ENCODE measurements around the gene SREBF2.
A peak's percentile ranks its signal among the peaks of the same experiment; 100 is the strongest.
"Not testable (repeated sequence)": the region's sequence is repeated elsewhere in the genome, so short reads cannot be mapped to it uniquely, and the experiment has no call there.

SREBF2 gene

DNA sequence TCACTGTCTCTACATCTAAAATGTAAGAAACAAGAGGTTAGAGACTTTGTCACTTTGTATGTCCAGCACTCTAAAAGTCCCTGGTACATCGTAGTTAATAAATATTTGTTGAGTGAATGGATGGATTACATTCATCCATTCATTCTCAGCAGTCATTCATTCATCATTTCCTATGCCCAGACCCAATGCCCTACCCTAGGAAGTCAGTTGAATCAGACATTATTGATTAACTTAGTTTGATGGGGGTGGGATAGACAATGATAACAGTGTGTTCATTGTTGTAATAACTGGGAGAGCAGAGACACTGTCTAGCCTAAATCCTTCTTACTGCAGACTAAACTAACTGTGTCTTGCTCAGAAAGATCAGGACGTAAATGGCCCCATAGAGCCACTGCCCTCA is 115.2 kb downstream of the SREBF2 start:
- Histone ChIP-seq H3K27ac (no peak overlapping the region), H3K9ac (ENCODE audit: insufficient read length) (peak overlapping the region; percentile 28), H3K4me3 (peak overlapping the region; percentile 92), H3K9me3 (ENCODE audit: low read depth, low read length) (no peaks in the 10 kb centered on the region), H3K36me3 (ENCODE audit: insufficient read depth, low read length) (peaks cover 21% of the 10 kb centered on the region)
- no peak for TF ChIP-seq FOXP2 (optimal IDR thresholded peaks at IDR 0.05; ENCODE audit: control extremely low read depth, extremely low read length, insufficient read depth)
- no peak for TF ChIP-seq EZH2 (IDR thresholded peaks at IDR 0.05)
- TF ChIP-seq POLR2AphosphoS5 (IDR thresholded peaks at IDR 0.05; ENCODE audit: borderline replicate concordance, low read depth, low read length) = no peak
- DNase-seq (ENCODE audit: low read depth, low spot score) = no peak

DNA sequence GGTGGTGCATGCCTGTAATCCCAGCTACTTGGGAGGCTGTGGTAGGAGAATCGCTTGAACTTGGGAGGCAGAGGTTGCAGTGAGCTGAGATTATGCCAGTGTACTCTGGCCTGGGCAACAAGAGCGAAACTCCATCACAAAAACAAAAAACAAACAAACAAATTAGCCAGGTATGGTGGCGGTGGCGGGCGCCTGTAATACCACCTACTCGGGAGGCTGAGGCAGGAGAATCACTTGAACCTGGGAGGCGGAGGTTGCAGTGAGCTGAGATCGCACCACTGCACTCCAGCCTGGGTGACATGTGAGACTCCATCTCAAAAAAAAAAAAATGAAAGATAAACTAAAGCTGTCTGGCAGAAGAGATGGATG is 116.0 kb downstream of the SREBF2 start:
- not testable (repeated sequence) for H3K4me3 ChIP-seq; DNase-seq (ENCODE audit: low read depth, low spot score)

DNA sequence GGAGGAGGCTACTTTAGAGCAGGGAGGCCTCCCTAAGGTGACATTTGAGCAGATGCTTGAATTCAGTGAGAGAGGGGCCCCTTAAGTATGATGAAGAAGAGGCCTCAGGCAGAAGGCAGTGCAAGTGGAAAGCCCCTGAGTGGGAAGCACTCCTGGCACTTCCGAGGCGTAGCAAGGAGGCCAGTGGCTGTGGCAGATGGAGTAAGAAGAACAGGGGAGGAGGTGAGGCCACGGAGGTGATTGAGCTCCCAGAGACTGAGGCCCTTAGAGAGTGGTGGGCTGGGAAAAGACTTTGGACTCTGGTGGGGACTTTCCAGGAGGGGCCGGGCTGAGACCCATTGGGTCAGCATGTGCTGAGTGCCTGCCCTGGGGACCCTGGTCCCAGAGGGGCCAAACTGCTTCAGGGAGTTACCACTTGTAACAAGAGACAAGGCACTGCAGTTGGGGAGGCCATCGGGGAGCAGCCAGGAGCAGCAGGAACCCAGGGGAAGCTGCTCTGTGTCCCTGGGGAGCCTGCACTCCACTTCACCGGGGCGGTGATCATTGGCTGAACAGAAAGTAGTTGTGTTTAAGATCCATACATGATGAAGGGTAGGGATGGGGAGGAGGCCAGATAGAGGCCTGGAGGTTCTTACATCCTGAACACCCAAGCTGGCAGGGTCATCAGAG is 116.5 kb downstream of the SREBF2 start:
- TF ChIP-seq POLR2AphosphoS5 (IDR thresholded peaks at IDR 0.05; ENCODE audit: borderline replicate concordance, low read depth, low read length) (no peak), EZH2 (IDR thresholded peaks at IDR 0.05) (no peak), FOXP2 (optimal IDR thresholded peaks at IDR 0.05; ENCODE audit: control extremely low read depth, extremely low read length, insufficient read depth) (no peak)
- Histone ChIP-seq H3K36me3 (ENCODE audit: insufficient read depth, low read length) (peaks cover 8% of the 10 kb centered on the region), H3K9ac (ENCODE audit: insufficient read length) (no peak overlapping the region), H3K4me3 (no peak overlapping the region), H3K27ac (0 out of 2 replicates have a peak overlapping the region, but pooled peaks have one; percentile 13), H3K9me3 (ENCODE audit: low read depth, low read length) (no peaks in the 10 kb centered on the region)
- no peak for DNase-seq (ENCODE audit: low read depth, low spot score)

More for the DNA sequence above, 116.0 kb downstream of the SREBF2 start:
- H3K27ac ChIP-seq; H3K9ac ChIP-seq (ENCODE audit: insufficient read length); H3K9me3 ChIP-seq (ENCODE audit: low read depth, low read length): not testable (repeated sequence)
- peaks cover 13% of the 10 kb centered on the region for H3K36me3 ChIP-seq (ENCODE audit: insufficient read depth, low read length)

DNA sequence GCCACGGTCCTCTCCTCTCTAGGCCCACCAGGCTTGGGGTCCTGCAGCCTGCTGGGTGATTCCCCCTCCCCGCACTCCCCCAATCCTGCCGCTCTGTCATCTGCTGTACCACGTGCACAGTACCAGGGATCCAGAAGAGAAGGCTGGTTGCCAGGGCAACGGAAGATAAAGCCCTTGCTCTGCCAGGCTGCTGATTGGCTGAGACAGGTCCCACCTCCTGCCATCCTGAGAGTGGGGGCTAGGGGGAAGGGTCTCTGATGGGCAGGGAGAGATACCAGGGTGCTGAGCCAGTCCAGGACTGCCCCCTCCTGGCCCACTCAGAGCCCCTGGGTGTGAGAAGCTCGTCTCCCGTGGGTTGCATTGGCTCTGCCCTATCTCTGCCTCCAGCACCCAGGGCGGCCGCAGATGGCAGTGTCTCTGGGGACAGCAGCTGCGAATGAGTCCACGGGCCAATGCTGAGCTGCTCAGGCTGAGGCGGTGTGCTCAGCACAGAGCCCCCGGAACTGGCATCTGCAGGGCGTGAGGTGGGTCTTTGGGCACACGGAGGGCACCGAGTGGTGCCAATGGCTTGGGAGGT is 119.1 kb downstream of the SREBF2 start, which contains the start of gene SMIM45:
Gene SMIM45 (plus strand): TSS at position 253 of the 577 bp plus-strand sequence.
- no peaks in the 10 kb centered on the region for H3K9me3 ChIP-seq (ENCODE audit: low read depth, low read length)
- H3K27ac ChIP-seq = no peak within 1 kb of the TSS
- H3K4me3 ChIP-seq = no peak within 1 kb of the TSS
- no peak within 1 kb of the TSS for H3K9ac ChIP-seq (ENCODE audit: insufficient read length)
- DNase-seq (ENCODE audit: low read depth, low spot score) = no peak
- TF ChIP-seq EZH2 (IDR thresholded peaks at IDR 0.05) = no peak
- TF ChIP-seq FOXP2 (optimal IDR thresholded peaks at IDR 0.05; ENCODE audit: control extremely low read depth, extremely low read length, insufficient read depth) = no peak
- TF ChIP-seq POLR2AphosphoS5 (IDR thresholded peaks at IDR 0.05; ENCODE audit: borderline replicate concordance, low read depth, low read length) = no peak
- no peaks in the 10 kb centered on the region for H3K36me3 ChIP-seq (ENCODE audit: insufficient read depth, low read length)

DNA sequence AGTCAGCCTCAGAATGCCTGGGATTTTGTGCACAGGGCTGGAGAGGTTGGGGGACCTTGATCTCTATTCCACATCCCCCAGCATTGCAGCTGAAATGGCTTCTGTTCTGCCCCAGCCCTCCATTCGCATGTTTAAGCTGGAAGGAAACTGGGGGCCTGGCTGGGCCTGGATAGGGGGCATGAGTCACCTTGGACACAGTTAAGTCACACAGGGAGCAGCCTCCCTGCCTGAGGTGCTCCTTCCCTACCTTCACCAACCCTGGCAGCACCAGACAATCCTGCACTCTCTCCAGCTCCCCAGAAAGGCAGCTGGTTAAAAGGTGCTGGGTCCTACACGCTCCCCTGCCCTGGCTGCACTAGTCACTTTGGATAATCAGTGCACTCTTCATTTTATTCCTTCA is 119.8 kb downstream of the SREBF2 start:
- H3K4me3 ChIP-seq = no peak overlapping the region
- H3K9me3 ChIP-seq (ENCODE audit: low read depth, low read length) = no peaks in the 10 kb centered on the region
- H3K9ac ChIP-seq (ENCODE audit: insufficient read length) = no peak overlapping the region
- DNase-seq (ENCODE audit: low read depth, low spot score) = no peak
- H3K27ac ChIP-seq = no peak overlapping the region
- TF ChIP-seq EZH2 (IDR thresholded peaks at IDR 0.05) (no peak), FOXP2 (optimal IDR thresholded peaks at IDR 0.05; ENCODE audit: control extremely low read depth, extremely low read length, insufficient read depth) (no peak), POLR2AphosphoS5 (IDR thresholded peaks at IDR 0.05; ENCODE audit: borderline replicate concordance, low read depth, low read length) (no peak)
- H3K36me3 ChIP-seq (ENCODE audit: insufficient read depth, low read length) = no peaks in the 10 kb centered on the region

Data from SK-N-MC (cell line).